Gastrocnemius medialis (tissue), 4 donors: ENCODE data around the gene MYRF.

Experiments
- POLR2A ChIP-seq, 2 donors: fragments of 450-650 bp; IDR thresholded peaks; one replicate each; pipeline ENCODE4 v1.6.1; 2017; ENCODE audit warnings: antibody characterized with exemption in 2 of 2, mild to moderate bottlenecking in 2 of 2, moderate library complexity in 2 of 2
- TF ChIP-seq, protein P1 (sequence below), 5 experiments: fragments of 450-650 bp in 3 of 5; fragments of 200-600 bp in 2 of 5; sonication (generic) in 2 of 5; IDR thresholded peaks in 4 of 5; conservative IDR thresholded peaks in 1 of 5; 1 replicate in 4 of 5; 2 replicates in 1 of 5; pipeline ENCODE4 v1.5.1; 2016 to 2019; ENCODE audit warnings: antibody characterized with exemption in 5 of 5, mild to moderate bottlenecking in 3 of 5, moderate library complexity in 3 of 5

DNA sequence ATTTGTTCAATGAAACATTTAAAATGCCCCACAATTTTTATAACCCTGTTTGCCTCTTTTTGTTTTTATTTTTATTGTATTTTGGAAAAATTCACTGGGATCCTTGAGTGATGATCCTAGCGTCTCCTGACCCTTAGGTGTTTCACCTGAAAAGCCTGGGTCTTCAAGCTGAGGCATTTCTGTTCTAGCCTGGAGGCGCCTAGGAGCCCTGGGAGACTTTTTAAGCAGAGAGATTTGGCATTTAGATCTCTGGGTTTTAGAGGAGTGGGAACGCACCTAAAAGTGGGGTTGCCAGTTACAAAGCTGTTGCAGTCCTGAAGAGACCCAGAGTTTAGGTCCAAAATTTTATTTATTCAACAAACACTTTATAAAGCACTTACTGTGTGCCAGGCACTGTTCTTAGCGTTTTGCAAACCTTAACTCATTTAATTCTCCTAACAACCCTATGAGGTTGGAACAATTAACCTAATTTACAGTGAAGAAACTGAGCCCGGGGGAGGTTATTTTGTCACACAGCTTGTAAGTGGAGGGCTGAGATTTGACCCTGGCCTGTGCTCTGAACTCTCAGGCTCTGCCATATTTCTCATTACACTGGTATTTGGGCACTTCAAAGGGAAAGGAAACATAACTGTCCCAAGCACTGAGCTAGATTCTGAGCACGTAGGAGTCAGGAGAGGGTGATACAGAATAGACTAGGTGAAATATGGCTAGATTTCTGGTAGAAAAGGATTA, 65.2 kb downstream of the MYRF start:
- TF ChIP-seq, protein P1, sequence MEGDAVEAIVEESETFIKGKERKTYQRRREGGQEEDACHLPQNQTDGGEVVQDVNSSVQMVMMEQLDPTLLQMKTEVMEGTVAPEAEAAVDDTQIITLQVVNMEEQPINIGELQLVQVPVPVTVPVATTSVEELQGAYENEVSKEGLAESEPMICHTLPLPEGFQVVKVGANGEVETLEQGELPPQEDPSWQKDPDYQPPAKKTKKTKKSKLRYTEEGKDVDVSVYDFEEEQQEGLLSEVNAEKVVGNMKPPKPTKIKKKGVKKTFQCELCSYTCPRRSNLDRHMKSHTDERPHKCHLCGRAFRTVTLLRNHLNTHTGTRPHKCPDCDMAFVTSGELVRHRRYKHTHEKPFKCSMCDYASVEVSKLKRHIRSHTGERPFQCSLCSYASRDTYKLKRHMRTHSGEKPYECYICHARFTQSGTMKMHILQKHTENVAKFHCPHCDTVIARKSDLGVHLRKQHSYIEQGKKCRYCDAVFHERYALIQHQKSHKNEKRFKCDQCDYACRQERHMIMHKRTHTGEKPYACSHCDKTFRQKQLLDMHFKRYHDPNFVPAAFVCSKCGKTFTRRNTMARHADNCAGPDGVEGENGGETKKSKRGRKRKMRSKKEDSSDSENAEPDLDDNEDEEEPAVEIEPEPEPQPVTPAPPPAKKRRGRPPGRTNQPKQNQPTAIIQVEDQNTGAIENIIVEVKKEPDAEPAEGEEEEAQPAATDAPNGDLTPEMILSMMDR (IDR thresholded peaks at IDR 0.05 in 4 of 5, conservative IDR thresholded peaks at IDR 0.05 in 1 of 5), result no peak
- no peak for TF ChIP-seq POLR2A (IDR thresholded peaks at IDR 0.05)
